Urinary bladder (tissue), 4 donors: Measurements from ENCODE around the gene LOXHD1. TPM values are rescaled to one million over a fixed set of nuclear protein-coding genes. Genes with fewer than 3 reads are reported as not detected.

ENCODE experiments used
- DNase-seq: peaks from one replicate; pipeline ENCODE4 v3.0.0-alpha.2; 2015; ENCODE audit errors: extremely low spot score
- H3K27ac ChIP-seq: one replicate; pipeline ENCODE4 v1.5.1; 2013; ENCODE audit warnings: low read depth, mild to moderate bottlenecking, moderate library complexity
- H3K36me3 ChIP-seq: one replicate; pipeline ENCODE4 v1.6.1; 2013; ENCODE audit warnings: mild to moderate bottlenecking, moderate library complexity; ENCODE audit not compliant: insufficient read depth
- H3K4me1 ChIP-seq: one replicate; pipeline ENCODE4 v1.6.1; 2013; ENCODE audit warnings: mild to moderate bottlenecking, moderate library complexity; ENCODE audit not compliant: insufficient read depth
- H3K4me3 ChIP-seq: one replicate; pipeline ENCODE4 v1.5.1; 2013; ENCODE audit warnings: low read depth, low read length
- WGBS: extraction: QIAGEN DNeasy Blood & Tissue Kit; methylation state at CpG from one replicate; pipeline ENCODE4 v1.1.7; 2013; 5-methylcytosine and 5-hydroxymethylcytosine counted together
- polyA plus RNA-seq: library from polyadenylated mRNA; stranded (reverse); fragments of 200-250 nt; gene quantifications from one replicate; pipeline ENCODE4 v1.2.3, GENCODE V29; 2013
- total RNA-seq: library from RNA; depleted of rRNA; stranded (reverse); fragments of >200 nt; gene quantifications from one replicate; pipeline ENCODE4 v1.2.3, GENCODE V29; 2014
- donor health status: healthy with polysubstance abuse.
- donor health status: healthy.

LOXHD1 gene
- total and polyA plus RNA-seq, 2 donors, result 0.11 to 1.2 TPM

DNA sequence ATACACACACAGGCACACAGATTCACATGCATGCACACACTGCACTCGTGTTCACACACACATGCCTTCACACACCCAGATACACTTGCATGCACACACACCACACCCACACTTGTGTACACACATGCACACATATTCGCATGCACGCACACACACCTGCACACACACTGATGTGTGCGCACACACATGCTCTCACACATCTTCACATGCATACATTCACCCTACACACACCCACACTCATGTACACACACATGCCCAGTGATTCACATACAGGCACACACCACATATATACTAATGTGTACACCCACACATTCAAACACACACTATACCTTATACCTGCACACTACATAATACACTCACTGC is 181.6 kb downstream of the LOXHD1 start:
- Histone ChIP-seq H3K36me3 (no peaks in the 10 kb centered on the region), H3K27ac (no peak overlapping the region), H3K4me1 (no peaks in the 10 kb centered on the region), H3K4me3 (no peak overlapping the region)
- whole genome bisulfite sequencing, result 95% methylated on average over 4 of the region's 4 CpGs
- DNase-seq, result no peak

- H3K36me3 ChIP-seq, result no peaks in the 10 kb centered on the region
- 74% methylated on average over 14 of the region's 14 CpGs for WGBS
- no peak overlapping the region for H3K4me3 ChIP-seq
- no peaks in the 10 kb centered on the region for H3K4me1 ChIP-seq
- no peak overlapping the region for H3K27ac ChIP-seq
- DNase-seq, result no peak
Measured at GRCh38 chr18:46474487-46475389, 182.3 kb downstream of the LOXHD1 start.

GRCh38 chr18:46471809-46472498 is 185.1 kb downstream of the LOXHD1 start:
- H3K4me1 ChIP-seq, result no peaks in the 10 kb centered on the region
- H3K36me3 ChIP-seq, result no peaks in the 10 kb centered on the region
- no peak for DNase-seq
- no peak overlapping the region for H3K27ac ChIP-seq
- WGBS, result 96% methylated on average over 3 of the region's 3 CpGs
- no peak overlapping the region for H3K4me3 ChIP-seq

DNA sequence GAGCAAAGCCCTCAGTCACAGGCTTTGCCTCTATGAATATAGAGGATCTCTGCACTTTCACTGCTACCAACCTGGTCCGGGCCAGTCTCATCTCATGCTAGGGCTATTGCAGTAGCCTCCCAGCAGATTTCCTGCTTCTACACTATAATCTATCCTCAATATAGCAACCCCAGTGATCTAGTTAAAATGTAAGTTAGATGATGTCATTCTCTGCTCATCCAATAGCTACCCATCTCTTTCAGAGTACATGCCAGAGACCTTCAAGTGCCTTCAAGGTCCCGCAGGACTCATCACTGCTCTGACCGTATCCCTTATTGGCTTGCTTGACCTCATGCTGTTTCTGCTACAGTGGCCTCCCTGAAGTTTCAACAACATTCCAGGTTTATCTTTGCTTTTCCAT is 186.3 kb downstream of the LOXHD1 start:
- WGBS, result 82% methylated on average over 3 of the region's 3 CpGs
- no peaks in the 10 kb centered on the region for H3K4me1 ChIP-seq
- H3K36me3 ChIP-seq, result no peaks in the 10 kb centered on the region
- no peak overlapping the region for H3K4me3 ChIP-seq
- no peak for DNase-seq
- H3K27ac ChIP-seq, result no peak overlapping the region

GRCh38 chr18:46469186-46469915 is 187.7 kb downstream of the LOXHD1 start:
- H3K4me3 ChIP-seq, result no peak overlapping the region
- H3K36me3 ChIP-seq, result no peaks in the 10 kb centered on the region
- DNase-seq, result no peak
- no peaks in the 10 kb centered on the region for H3K4me1 ChIP-seq
- no peak overlapping the region for H3K27ac ChIP-seq
- 36% methylated on average over 3 of the region's 3 CpGs for WGBS

- no peak for DNase-seq
- Histone ChIP-seq H3K27ac (no peak overlapping the region), H3K4me3 (no peak overlapping the region), H3K36me3 (no peaks in the 10 kb centered on the region), H3K4me1 (no peaks in the 10 kb centered on the region)
- 84% methylated on average over 11 of the region's 11 CpGs for WGBS
Measured at GRCh38 chr18:46468426-46469180, 188.4 kb downstream of the LOXHD1 start.

GRCh38 chr18:46466234-46467160 is 190.5 kb downstream of the LOXHD1 start:
- Histone ChIP-seq H3K4me3 (no peak overlapping the region), H3K4me1 (no peaks in the 10 kb centered on the region), H3K36me3 (no peaks in the 10 kb centered on the region), H3K27ac (no peak overlapping the region)
- DNase-seq, result no peak
- 64% methylated on average over 9 of the region's 9 CpGs for WGBS

- Histone ChIP-seq H3K4me3 (no peak overlapping the region), H3K4me1 (no peaks in the 10 kb centered on the region), H3K27ac (no peak overlapping the region), H3K36me3 (no peaks in the 10 kb centered on the region)
- DNase-seq, result no peak
- WGBS, result 79% methylated on average over 8 of the region's 8 CpGs
Measured at GRCh38 chr18:46464926-46465655, 191.9 kb downstream of the LOXHD1 start.

GRCh38 chr18:46462523-46462922 is 194.5 kb downstream of the LOXHD1 start:
- Histone ChIP-seq H3K27ac (no peak overlapping the region), H3K4me1 (no peaks in the 10 kb centered on the region), H3K4me3 (no peak overlapping the region), H3K36me3 (no peaks in the 10 kb centered on the region)
- no peak for DNase-seq
- 53% methylated on average over 7 of the region's 7 CpGs for WGBS

GRCh38 chr18:46461993-46462392 is 195.0 kb downstream of the LOXHD1 start:
- Histone ChIP-seq H3K36me3 (no peaks in the 10 kb centered on the region), H3K4me1 (no peaks in the 10 kb centered on the region), H3K27ac (no peak overlapping the region), H3K4me3 (no peak overlapping the region)
- no peak for DNase-seq
- WGBS, result 79% methylated on average over 6 of the region's 6 CpGs

DNA sequence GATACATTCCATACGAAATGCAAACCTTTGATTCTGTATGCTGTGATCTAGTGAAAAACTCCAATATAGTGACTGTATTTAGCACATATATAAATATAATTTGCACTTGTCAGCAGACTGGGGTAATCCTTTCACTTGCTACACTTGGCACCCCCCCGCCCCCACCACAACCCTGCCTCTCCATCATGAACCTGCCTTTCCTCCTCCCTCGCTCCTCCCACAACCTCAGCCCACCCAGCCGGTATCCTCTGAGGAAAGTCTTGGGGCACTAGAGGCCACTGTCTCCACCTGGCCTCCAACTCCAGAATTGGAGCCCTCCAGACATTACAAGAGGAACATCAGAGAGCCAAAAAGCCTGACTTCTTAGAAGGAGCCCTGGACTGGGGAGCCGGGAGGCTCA is 196.3 kb downstream of the LOXHD1 start:
- Histone ChIP-seq H3K27ac (no peak overlapping the region), H3K4me1 (no peaks in the 10 kb centered on the region), H3K36me3 (no peaks in the 10 kb centered on the region), H3K4me3 (no peak overlapping the region)
- DNase-seq, result no peak
- 92% methylated on average over 5 of the region's 5 CpGs for WGBS
